A549 (cell line): ENCODE results near the gene ARF1. TPM values are rescaled to one million over a fixed set of nuclear protein-coding genes. Genes with fewer than 3 reads are reported as not detected.

Experiments used
- ATAC-seq, 2 experiments: fragments of 200-7000 bp in 1 of 2; fragments of >200 bp in 1 of 2; cut with Nextera tagmentation in 1 of 2; cut with Tn5 transposase in 1 of 2; 3 replicates each; pipeline versions ENCODE4 v1.8.0 to v1.9.1; 2018 to 2020; ENCODE audit warnings: mild to moderate bottlenecking in 1 of 2, moderate library complexity in 1 of 2
- CTCF ChIA-PET: fragments of 300-600 bp; sonication (Branson Sonifier 250); formaldehyde crosslinking; extraction: SDS; loops from one replicate; lab custom pipeline; 2021; ENCODE audit warnings: antibody characterized with exemption, inconsistent platforms; lab: Yijun Ruan, JAX
- POLR2A ChIA-PET: fragments of 350-600 bp; formaldehyde crosslinking; extraction: SDS; loops from one replicate; lab custom pipeline; 2021; ENCODE audit warnings: antibody characterized with exemption, inconsistent platforms; lab: Yijun Ruan, JAX
- DNase-seq, 2 experiments: peaks; one replicate each; pipeline versions ENCODE4 v3.0.0 to v3.0.0-alpha.2; 2011 to 2016; ENCODE audit warnings: low read depth in 1 of 2, low spot score in 1 of 2
- FAIRE-seq: peaks from 2 replicates; lab custom pipeline; 2011; peaks lifted over from hg19 to GRCh38; lab: Jason Lieb, UNC
- H3K27ac ChIP-seq, 2 experiments: fragments of >200 bp; sonication (Bioruptor Twin); formaldehyde crosslinking; 3 replicates each; pipeline ENCODE4 v1.5.1; 2016 to 2017
- H3K4me1 ChIP-seq: fragments of >200 bp; sonication (Bioruptor Twin); formaldehyde crosslinking; 3 replicates; pipeline ENCODE4 v1.6.1; 2016
- H3K4me2 ChIP-seq: fragments of >200 bp; sonication (Bioruptor Twin); formaldehyde crosslinking; 3 replicates; pipeline ENCODE4 v1.6.1; 2016
- H3K4me3 ChIP-seq: fragments of >200 bp; sonication (Bioruptor Twin); formaldehyde crosslinking; 3 replicates; pipeline ENCODE4 v1.5.1; 2016
- H3K9me3 ChIP-seq: fragments of >200 bp; sonication (Bioruptor Twin); formaldehyde crosslinking; 3 replicates; pipeline ENCODE4 v1.6.1; 2016
- CHD2 ChIP-seq: fragments of 150-350 bp; IDR thresholded peaks from 2 replicates; pipeline ENCODE4 v1.6.1; 2014; ENCODE audit warnings: low read length; ENCODE audit not compliant: partially characterized antibody
- CTCF ChIP-seq: fragments of >200 bp; sonication (Bioruptor Twin); formaldehyde crosslinking; IDR thresholded peaks from 3 replicates; pipeline ENCODE4 v1.5.1; 2016
- EHMT2 ChIP-seq: fragments of 200-600 bp; sonication (generic); IDR thresholded peaks from 2 replicates; pipeline ENCODE4 v1.6.1; 2016; ENCODE audit warnings: antibody characterized with exemption, low read depth, mild to moderate bottlenecking, moderate library complexity
- FOSB ChIP-seq: fragments of 250-450 bp; sonication (Bioruptor Pico); IDR thresholded peaks from 2 replicates; pipeline ENCODE4 v1.5.0; 2020; ENCODE audit warnings: mild to moderate bottlenecking, moderate library complexity
- FOSL2 ChIP-seq, 2 experiments: fragments of 450-650 bp in 1 of 2; fragments of >200 bp in 1 of 2; sonication (Bioruptor Twin) in 1 of 2; formaldehyde crosslinking; IDR thresholded peaks; 2 replicates each; pipeline versions ENCODE4 v1.5.0 to v1.6.1; 2016 to 2020; ENCODE audit warnings: mild to moderate bottlenecking in 1 of 2, moderate library complexity in 1 of 2
- HES2 ChIP-seq: fragments of >200 bp; sonication (Bioruptor Twin); formaldehyde crosslinking; IDR thresholded peaks from 2 replicates; pipeline ENCODE4 v1.6.1; 2016
- HEYL ChIP-seq: fragments of 250-450 bp; sonication (Bioruptor Pico); IDR thresholded peaks from 2 replicates; pipeline ENCODE4 v1.8.0; 2021; ENCODE audit warnings: mild to moderate bottlenecking, moderate library complexity
- HOXA7 ChIP-seq: fragments of 250-450 bp; sonication (Bioruptor Pico); IDR thresholded peaks from 2 replicates; pipeline ENCODE4 v1.5.0; 2020; ENCODE audit warnings: mild to moderate bottlenecking, moderate library complexity
- HOXB5 ChIP-seq: fragments of 250-450 bp; sonication (Bioruptor Pico); IDR thresholded peaks from 2 replicates; pipeline ENCODE4 v1.5.0; 2020; ENCODE audit warnings: mild to moderate bottlenecking, moderate library complexity
- KDM1A ChIP-seq: fragments of 200-600 bp; sonication (generic); IDR thresholded peaks from 2 replicates; pipeline ENCODE4 v1.6.1; 2016; ENCODE audit warnings: low read depth, mild to moderate bottlenecking
- MAFK ChIP-seq: fragments of 450-650 bp; IDR thresholded peaks from 2 replicates; pipeline ENCODE4 v1.6.1; 2014; ENCODE audit not compliant: partially characterized antibody
- MYC ChIP-seq: IDR thresholded peaks from 2 replicates; pipeline ENCODE4 v1.6.1; 2012; ENCODE audit warnings: mild to moderate bottlenecking, inconsistent platforms, low read length, improper control_type of control experiment, borderline replicate concordance
- POLR2A ChIP-seq: IDR thresholded peaks from 2 replicates; pipeline ENCODE4 v1.6.1; 2012; ENCODE audit warnings: mild to moderate bottlenecking, low read length
- RAD21 ChIP-seq, 2 experiments: fragments of >200 bp in 1 of 2; sonication (Bioruptor Twin) in 1 of 2; formaldehyde crosslinking in 1 of 2; IDR thresholded peaks in 1 of 2; conservative IDR thresholded peaks in 1 of 2; 2 replicates in 1 of 2; 3 replicates in 1 of 2; pipeline ENCODE4 v1.6.1; 2012 to 2018; ENCODE audit warnings: inconsistent platforms in 1 of 2
- RARB ChIP-seq: fragments of 250-450 bp; sonication (Bioruptor Pico); IDR thresholded peaks from 2 replicates; pipeline ENCODE4 v1.8.0; 2021; ENCODE audit warnings: mild to moderate bottlenecking, moderate library complexity
- ZFP36 ChIP-seq: fragments of 450-650 bp; IDR thresholded peaks from 2 replicates; pipeline ENCODE4 v1.6.1; 2014; ENCODE audit warnings: borderline replicate concordance; ENCODE audit not compliant: partially characterized antibody
- ZNF302 ChIP-seq: fragments of 250-450 bp; sonication (Bioruptor Pico); IDR thresholded peaks from 2 replicates; pipeline ENCODE4 v1.9.0; 2021; ENCODE audit warnings: inconsistent platforms, mild to moderate bottlenecking, moderate library complexity
- WGBS: methylation state at CpG from one replicate; pipeline ENCODE4 v1.1.6; 2017; ENCODE audit errors: missing lambda C conversion rate; 5-methylcytosine and 5-hydroxymethylcytosine counted together
- polyA plus RNA-seq, 4 experiments: library from polyadenylated mRNA; depleted of rRNA in 3 of 4; stranded (reverse); fragments of >200 nt; fragmentation: RNase III in 1 of 4; extraction: RNeasy Plus Mini Kit Qiagen cat#74134 plus additional on column Dnase treatment in 1 of 4; gene quantifications; 2 replicates in 3 of 4; 3 replicates in 1 of 4; pipeline ENCODE4 v1.2.3, GENCODE V29; 2011 to 2017

The ARF1 gene
- polyA plus RNA-seq, 2 of the 4 experiments (the other 2 are of a cell fraction): 297 to 376 TPM

GRCh38 chr1:228048120-228048519 is 34.4 kb upstream of the ARF1 start:
- POLR2A ChIA-PET: no interaction called here
- Histone ChIP-seq H3K9me3 (no peaks in the 10 kb centered on the region), H3K4me1 (peaks cover 16% of the 10 kb centered on the region), H3K4me3 (no peak overlapping the region), H3K27ac (no peak overlapping the region), H3K4me2 (no peak overlapping the region)
- 30% methylated on average over 4 of the region's 5 CpGs for WGBS
- no peak for DNase-seq
- FAIRE-seq: no peak
- TF ChIP-seq HEYL (CRISPR knock-in tag) (no peak), CHD2 (no peak), HOXB5 (CRISPR knock-in tag) (no peak), RAD21 (conservative IDR thresholded peaks at IDR 0.05 in 1 of 2, IDR thresholded peaks at IDR 0.05 in 1 of 2) (no peak), ZNF302 (CRISPR knock-in tag) (no peak), HES2 (no peak), CTCF (no peak), KDM1A (no peak), EHMT2 (no peak)
- no peak for ATAC-seq
- CTCF ChIA-PET: interaction anchor here (1.2 to 1.7 kb wide), 2 partner anchors 10 to 17 kb away, joined by 3 to 5 read pairs; no protein-coding TSS in a partner anchor

- no peak overlapping the region for H3K27ac ChIP-seq
- ATAC-seq (no peak), DNase-seq (no peak), FAIRE-seq (no peak)
- H3K4me1 ChIP-seq: peaks cover 9% of the 10 kb centered on the region; the same call in 2 of the 3 replicates
- ChIA-PET POLR2A (no interaction called here), CTCF (interaction anchor here (1.2 to 1.7 kb wide), 2 partner anchors 9 to 18 kb away, joined by 3 to 5 read pairs; no protein-coding TSS in a partner anchor)
- H3K4me3 ChIP-seq: no peak overlapping the region
- WGBS: 56% methylated on average over 6 of the region's 6 CpGs
- no peak for TF ChIP-seq RARB
- TF ChIP-seq MYC: no peak
- TF ChIP-seq ZFP36: no peak
- no peak for TF ChIP-seq HEYL (CRISPR knock-in tag)
- no peak for TF ChIP-seq RAD21 (conservative IDR thresholded peaks at IDR 0.05 in 1 of 2, IDR thresholded peaks at IDR 0.05 in 1 of 2)
- TF ChIP-seq ZNF302 (CRISPR knock-in tag): no peak
- TF ChIP-seq POLR2A: no peak
- TF ChIP-seq MAFK: no peak
- TF ChIP-seq CTCF: no peak
- TF ChIP-seq FOSB (CRISPR knock-in tag): no peak
- no peak for TF ChIP-seq HOXA7 (CRISPR knock-in tag)
- no peak for TF ChIP-seq FOSL2 (IDR thresholded peaks at IDR 0.05)
- no peak for TF ChIP-seq FOSL2 (CRISPR knock-in tag; IDR thresholded peaks at IDR 0.05)
- no peak overlapping the region for H3K4me2 ChIP-seq
- H3K9me3 ChIP-seq: no peaks in the 10 kb centered on the region
Observed at GRCh38 chr1:228048659-228049298, 33.7 kb upstream of the ARF1 start.
